BJ (cell line): ENCODE measurements around the gene P2RY12. TPM values are rescaled to one million over a fixed set of nuclear protein-coding genes. Genes with fewer than 3 reads are reported as not detected.
A peak's percentile ranks its signal among the peaks of the same experiment; 100 is the strongest.

ENCODE experiments used
- CTCF ChIA-PET: fragments of 350-600 bp; formaldehyde crosslinking; extraction: SDS; loops from one replicate; lab custom pipeline; 2021; ENCODE audit warnings: antibody characterized with exemption, inconsistent platforms; lab: Yijun Ruan, JAX
- POLR2A ChIA-PET: fragments of 300-600 bp; sonication (Branson Sonifier 250); formaldehyde crosslinking; extraction: SDS; loops from one replicate; lab custom pipeline; 2021; ENCODE audit warnings: antibody characterized with exemption; lab: Charles Lee
- DNase-seq: peaks from one replicate; pipeline ENCODE4 v3.0.0-alpha.2; 2011; ENCODE audit warnings: low read depth
- H3K27me3 ChIP-seq: 2 replicates; pipeline ENCODE4 v1.6.0; 2011; ENCODE audit warnings: low read length; ENCODE audit not compliant: control insufficient read depth, insufficient read depth
- H3K36me3 ChIP-seq: 2 replicates; pipeline ENCODE4 v1.5.1; 2011; ENCODE audit warnings: low read length; ENCODE audit not compliant: control insufficient read depth, insufficient read depth
- H3K4me3 ChIP-seq: 2 replicates; pipeline ENCODE4 v1.5.1; 2011; ENCODE audit warnings: low read depth, mild to moderate bottlenecking, control low read depth, low read length
- polyA plus RNA-seq: library from polyadenylated mRNA; depleted of rRNA; stranded (reverse); fragments of >200 nt; gene quantifications from 2 replicates; pipeline ENCODE4 v1.2.3, GENCODE V29; 2011
- TF ChIP-seq, protein P1 (sequence below): IDR thresholded peaks from 2 replicates; pipeline ENCODE4 v1.5.1; 2011; ENCODE audit warnings: low read depth, mild to moderate bottlenecking, control low read depth, inconsistent platforms, low read length, moderate library complexity; ENCODE audit not compliant: insufficient read depth

P2RY12 gene
- polyA plus RNA-seq, 1 experiment = not detected

DNA sequence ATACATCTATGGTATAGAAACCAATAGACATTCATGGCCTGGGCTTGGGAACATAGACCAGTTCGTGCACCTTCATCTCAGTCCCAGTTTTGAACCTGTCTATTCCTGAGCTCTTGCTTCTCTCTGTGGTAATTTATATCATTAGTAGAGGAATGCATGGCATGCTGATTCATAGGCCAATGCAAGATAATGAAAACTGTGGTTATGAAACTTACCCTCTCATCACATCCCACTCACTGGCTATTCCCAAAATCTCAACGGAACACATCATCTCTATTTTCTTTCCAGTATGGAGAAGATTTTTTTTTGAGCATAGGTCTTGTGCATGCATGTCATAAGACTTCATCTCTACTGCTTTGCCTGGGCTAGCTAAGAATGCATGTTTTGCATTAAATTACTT lies 18.7 kb upstream of the P2RY12 start:
- TF ChIP-seq, protein P1, sequence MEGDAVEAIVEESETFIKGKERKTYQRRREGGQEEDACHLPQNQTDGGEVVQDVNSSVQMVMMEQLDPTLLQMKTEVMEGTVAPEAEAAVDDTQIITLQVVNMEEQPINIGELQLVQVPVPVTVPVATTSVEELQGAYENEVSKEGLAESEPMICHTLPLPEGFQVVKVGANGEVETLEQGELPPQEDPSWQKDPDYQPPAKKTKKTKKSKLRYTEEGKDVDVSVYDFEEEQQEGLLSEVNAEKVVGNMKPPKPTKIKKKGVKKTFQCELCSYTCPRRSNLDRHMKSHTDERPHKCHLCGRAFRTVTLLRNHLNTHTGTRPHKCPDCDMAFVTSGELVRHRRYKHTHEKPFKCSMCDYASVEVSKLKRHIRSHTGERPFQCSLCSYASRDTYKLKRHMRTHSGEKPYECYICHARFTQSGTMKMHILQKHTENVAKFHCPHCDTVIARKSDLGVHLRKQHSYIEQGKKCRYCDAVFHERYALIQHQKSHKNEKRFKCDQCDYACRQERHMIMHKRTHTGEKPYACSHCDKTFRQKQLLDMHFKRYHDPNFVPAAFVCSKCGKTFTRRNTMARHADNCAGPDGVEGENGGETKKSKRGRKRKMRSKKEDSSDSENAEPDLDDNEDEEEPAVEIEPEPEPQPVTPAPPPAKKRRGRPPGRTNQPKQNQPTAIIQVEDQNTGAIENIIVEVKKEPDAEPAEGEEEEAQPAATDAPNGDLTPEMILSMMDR = no peak
- peak; percentile 73 for DNase-seq
- no peak overlapping the region for H3K4me3 ChIP-seq
- POLR2A ChIA-PET = no interaction called here
- no peaks in the 10 kb centered on the region for H3K27me3 ChIP-seq
- no peaks in the 10 kb centered on the region for H3K36me3 ChIP-seq
- CTCF ChIA-PET = interaction anchor here (1.1 kb wide), 1 partner anchor 516 kb away, joined by 3 read pairs; no protein-coding TSS in a partner anchor

DNA sequence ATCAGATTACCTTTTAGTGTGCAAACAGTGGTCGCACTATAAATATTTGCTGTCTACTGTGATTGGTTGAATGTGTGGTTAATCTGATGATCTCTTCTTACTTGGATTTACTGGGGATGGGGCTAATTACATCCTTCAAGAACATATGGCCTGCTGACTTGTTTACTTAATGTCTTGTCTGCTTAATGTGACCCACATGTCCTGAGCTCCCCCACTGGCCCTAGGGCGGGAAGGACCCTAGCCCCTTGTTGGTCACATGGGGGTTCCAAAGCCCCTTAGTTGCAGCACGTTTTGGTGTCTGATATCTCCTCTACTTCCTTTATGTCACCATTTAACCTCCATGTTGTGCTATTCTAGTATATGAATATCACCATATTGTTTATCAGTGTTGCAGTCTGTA lies 17.8 kb upstream of the P2RY12 start:
- Histone ChIP-seq H3K36me3 (no peaks in the 10 kb centered on the region), H3K27me3 (no peaks in the 10 kb centered on the region), H3K4me3 (no peak overlapping the region)
- TF ChIP-seq, protein P1 = no peak
- no peak for DNase-seq
- POLR2A ChIA-PET = no interaction called here
- CTCF ChIA-PET = interaction anchor here (1.2 kb wide), 1 partner anchor 24 kb away, joined by 3 read pairs; no protein-coding TSS in a partner anchor

DNA sequence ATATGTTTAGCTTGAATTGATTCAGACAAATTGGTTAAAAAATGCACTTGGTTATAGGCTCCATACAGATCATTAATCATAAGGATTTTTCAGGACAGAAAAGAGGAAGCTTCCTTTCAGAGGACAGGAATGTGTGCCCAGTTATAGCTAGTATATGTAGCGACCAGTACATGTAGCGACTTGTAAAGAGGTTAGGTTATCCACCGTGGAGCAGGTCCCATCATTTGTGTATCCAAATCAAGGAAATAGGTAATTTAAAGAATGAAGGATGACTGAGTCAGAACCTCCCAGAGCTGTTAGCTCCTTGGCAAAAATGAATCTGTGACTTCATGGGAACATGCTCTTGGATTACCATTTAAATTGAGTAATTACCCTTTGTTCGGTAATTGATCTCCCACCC lies 15.8 kb upstream of the P2RY12 start:
- Histone ChIP-seq H3K27me3 (no peaks in the 10 kb centered on the region), H3K4me3 (no peak overlapping the region), H3K36me3 (no peaks in the 10 kb centered on the region)
- TF ChIP-seq, protein P1 = no peak
- DNase-seq = no peak
- ChIA-PET CTCF (interaction anchor here (0.8 to 1.0 kb wide), 2 partner anchors 14 to 173 kb away, joined by 3 read pairs; no protein-coding TSS in a partner anchor), POLR2A (no interaction called here)

DNA sequence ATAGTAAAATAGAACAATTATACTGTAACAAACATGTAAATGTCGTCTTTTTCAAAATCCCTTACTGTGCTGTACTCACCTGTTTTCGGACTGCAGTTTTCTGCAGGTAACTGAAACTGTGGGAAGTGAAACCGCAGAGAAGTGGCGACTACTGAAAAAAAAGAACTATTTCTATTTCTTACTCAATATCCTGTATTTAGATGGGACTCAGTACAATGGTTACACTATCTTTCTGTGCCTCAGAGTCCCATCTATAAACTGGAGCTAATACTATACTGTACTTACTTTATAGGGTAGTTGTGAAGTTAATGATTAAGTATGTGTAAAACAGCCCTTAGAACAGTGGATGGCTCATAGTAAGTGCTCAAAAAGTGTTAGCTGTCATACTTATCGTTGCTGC lies 14.3 kb upstream of the P2RY12 start:
- TF ChIP-seq, protein P1 = no peak
- ChIA-PET POLR2A (no interaction called here), CTCF (no interaction called here)
- no peaks in the 10 kb centered on the region for H3K36me3 ChIP-seq
- H3K27me3 ChIP-seq = no peaks in the 10 kb centered on the region
- no peak overlapping the region for H3K4me3 ChIP-seq
- no peak for DNase-seq

DNA sequence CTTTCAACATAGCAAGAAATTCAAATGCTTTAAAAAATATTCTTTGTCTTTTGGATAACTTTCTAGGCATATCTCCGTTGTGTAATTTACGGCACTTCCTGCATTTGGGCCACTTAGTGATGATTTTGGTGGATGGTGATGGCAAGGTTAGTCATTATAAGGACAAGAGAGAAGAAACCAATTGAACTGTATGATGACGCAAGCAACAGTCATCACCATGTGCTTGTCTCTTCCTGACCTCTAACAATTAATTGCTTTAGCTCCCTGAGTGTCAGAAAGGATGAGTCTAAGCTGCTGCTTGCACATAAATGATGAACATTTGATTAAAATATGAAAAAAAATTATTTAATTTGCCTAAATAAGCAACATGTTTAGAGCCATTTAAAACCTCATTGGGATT lies 11.3 kb upstream of the P2RY12 start:
- no peaks in the 10 kb centered on the region for H3K27me3 ChIP-seq
- peak; percentile 25 for DNase-seq
- ChIA-PET CTCF (interaction anchor here (0.8 kb wide), 1 partner anchor 16 kb away, joined by 3 read pairs; no protein-coding TSS in a partner anchor), POLR2A (no interaction called here)
- no peak overlapping the region for H3K4me3 ChIP-seq
- H3K36me3 ChIP-seq = no peaks in the 10 kb centered on the region
- TF ChIP-seq, protein P1 = no peak
